Glomerular visceral epithelial cell (primary cell): ENCODE data around the gene RUNX1.
A peak's percentile ranks its signal among the peaks of the same experiment; 100 is the strongest.

Experiments
- DNase-seq: peaks from one replicate; pipeline ENCODE4 v3.0.0-alpha.2; 2016; ENCODE audit errors: extremely low spot score

Gene RUNX1

DNA sequence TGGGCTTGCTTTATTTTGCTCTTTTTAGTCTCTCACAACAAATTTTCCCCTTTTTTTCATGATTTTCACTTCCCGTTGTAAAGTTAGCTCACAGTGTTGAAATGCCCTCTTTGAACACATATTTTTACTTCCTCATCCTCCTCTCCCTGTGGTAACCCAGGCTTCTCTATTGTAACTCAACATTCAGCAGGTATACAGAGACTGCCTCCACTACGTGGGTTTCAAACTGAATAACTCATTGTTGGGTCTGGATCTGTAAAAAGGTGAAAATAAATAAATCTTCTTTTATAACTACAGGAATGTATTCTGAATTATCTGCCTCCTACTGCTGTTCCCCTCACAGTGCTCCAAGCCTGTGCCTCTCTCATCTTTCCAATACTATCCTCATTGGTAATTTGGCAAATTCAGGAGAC, 166.4 kb downstream of the RUNX1 start:
- DNase-seq, result peak; percentile 51

DNA sequence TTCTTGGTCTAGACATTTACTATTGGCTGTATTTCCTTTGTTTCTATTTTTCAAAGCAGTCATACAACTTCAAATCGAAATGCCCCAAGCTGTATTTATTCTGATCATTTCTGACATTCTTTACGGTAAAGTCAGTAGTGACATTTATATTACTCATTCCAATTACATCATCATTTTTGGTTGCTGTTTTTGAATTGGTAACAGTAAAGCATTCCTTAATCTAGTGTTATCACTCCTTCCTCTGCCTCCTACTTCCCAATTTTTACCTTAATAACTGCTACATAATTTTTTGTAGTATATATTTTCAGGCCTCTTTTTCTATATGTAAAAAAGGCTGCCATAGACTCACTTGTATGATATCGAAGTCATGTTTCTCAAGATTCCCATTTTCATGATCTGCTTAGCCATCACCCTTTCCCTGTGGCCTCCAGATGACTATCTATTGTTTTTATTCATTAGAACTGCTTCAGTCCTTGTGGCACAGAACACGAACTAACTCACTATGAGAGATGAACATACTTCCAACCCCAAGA, 167.2 kb downstream of the RUNX1 start:
- DNase-seq, result peak; percentile 75

DNA sequence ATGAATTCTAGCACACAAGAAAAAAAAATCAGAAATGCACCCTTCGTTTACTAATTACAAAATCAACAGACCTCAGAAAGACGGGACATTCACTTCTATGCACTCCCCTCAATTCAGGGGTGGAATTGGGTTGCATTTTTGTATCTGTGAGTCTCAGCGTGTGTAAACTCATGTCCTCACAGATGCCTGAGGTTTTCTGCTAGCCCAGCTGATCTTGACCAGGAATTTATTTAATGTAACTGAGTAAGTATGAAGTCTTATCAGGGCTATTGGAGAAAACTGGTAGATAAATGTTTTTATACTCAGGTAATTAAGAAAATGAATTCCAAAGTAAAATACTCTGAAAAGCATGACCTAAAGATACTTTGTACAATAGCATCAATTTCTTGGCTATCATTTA, 167.7 kb downstream of the RUNX1 start:
- peak; percentile 74 for DNase-seq

DNA sequence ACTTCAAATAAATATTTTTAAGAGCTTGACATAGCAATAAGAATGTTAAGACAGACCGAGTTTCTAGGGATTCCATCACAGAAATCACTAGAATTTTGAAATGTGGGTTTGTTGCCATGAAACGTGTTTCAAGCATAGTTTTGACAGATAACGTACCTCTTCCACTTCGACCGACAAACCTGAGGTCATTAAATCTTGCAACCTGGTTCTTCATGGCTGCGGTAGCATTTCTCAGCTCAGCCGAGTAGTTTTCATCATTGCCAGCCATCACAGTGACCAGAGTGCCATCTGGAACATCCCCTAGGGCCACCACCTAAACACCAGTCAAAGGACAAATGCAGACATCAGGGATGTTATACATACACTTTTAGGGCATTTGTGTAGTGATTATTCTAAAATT, 168.7 kb downstream of the RUNX1 start:
- DNase-seq, result no peak

DNA sequence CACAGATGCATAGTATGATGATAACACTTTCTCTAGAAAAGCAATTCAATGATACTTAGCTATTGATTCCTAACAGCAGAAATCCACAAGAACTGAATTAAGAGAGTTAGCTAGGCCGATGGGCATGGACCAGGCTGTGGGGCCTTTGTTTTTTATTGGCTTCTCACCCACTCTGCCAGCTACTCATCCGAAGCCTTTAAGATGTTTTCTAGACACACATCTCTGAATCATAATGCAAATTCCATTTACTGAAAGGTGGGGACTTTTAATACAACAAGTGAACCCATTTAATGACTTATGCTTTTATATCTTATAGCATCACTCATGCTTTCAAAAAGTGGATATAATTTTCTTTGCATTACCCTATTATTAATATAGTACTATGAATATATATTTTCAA, 170.2 kb downstream of the RUNX1 start:
- DNase-seq, result peak; percentile 10

DNA sequence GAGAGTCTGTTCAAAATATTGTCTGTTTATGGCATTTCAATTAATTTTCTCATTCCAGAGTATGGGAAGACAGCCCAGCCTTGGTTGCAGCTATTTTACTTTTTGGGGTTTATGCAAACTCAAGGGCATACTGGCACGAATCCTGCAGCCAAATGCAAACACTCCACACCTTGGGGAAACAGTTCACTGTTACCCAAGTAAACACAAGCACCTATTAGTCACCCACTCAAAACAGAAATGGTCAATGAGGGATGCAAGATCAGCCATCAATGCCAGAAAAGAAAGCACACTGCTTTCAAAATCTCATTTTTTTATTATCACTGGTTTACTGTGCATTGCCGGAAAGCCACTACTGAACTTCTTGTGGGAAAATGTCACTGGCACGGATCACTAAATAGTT, 170.6 kb downstream of the RUNX1 start:
- no peak for DNase-seq

DNA sequence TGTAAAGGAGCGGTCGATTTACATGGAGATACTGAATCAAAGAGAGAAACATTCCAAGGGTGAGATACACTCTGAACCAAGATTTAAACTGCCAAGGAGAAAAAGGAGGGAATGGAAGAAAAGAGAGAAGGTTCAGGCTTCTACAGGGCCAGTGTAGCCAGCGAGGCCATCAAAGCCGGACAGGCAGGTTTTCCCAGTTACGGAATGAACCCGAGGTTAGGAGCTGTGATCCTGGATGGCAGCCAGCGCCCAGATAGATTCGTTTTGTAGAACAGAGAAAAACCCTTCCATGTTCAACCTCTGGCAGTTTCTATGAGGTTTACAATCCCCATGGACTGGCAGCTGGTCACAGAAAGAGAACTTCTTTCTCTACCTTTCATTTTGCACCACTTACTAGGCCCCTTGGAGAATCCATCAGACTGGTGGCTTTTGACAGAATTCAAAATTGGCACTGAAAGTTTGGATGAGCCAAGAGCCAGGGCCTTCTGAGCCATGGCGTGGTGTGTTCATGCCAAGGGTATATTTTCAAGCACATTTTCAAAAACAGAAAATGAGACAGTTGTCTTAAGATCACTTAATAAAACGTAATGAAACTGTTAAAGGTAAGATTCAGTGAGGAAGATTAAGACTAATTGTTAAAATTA, 171.5 kb downstream of the RUNX1 start:
- DNase-seq, result no peak

DNA sequence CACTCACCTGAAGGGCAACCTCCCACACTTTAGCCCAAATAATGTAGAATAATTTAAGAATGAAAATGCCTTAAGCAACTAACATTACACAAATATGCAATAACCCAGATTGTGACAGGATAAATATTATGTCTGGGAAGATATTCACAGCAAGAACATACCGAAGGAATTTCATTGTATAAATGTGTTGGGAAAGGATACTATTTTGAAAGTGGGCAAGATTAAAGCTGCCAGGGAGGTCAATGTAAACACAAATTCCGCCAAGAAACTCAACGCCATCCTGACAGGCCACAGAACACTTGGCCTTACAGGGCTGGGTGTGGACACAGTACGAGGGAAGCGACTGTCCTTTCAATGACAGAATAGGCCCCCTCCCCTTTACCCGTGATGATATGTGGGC, 173.3 kb downstream of the RUNX1 start:
- no peak for DNase-seq

DNA sequence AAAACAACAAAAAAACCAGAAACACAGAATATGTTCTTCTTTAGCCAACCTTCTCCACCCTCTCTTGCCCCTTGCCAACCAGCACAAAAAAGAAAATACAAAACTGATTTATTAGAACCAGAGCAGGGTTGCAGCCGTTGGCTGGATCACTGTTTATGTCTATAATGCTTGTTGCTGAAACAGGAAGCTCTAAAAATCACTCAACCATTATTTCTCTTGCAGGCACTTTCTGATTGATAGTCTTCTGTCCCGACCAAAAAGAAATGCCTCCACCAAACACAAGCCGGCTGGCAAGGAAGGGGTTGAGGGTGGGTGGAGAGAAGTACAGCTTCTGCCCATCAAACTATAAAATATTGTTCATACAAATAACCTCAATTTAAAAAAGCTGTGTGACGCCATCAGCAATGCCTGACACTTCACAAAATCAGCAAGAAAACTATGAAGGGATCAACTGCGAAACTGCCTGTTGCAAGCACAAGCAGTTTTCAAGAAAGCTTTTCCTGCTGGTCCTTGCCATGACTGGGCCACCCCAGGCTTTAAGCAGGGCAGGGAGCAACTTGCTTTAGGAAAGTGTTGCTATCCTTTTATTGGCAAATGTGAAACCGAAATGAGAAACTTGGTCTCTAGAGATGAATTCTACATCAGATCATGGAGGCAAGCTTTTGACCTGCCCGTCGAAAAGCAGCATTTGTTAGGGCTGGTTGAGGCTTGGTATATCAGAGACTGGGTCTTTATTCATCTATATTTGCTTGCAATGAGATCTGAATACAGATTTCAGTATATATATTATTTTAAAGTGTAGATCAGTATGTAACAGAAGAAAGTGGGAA, 174.2 kb downstream of the RUNX1 start:
- DNase-seq, result no peak

DNA sequence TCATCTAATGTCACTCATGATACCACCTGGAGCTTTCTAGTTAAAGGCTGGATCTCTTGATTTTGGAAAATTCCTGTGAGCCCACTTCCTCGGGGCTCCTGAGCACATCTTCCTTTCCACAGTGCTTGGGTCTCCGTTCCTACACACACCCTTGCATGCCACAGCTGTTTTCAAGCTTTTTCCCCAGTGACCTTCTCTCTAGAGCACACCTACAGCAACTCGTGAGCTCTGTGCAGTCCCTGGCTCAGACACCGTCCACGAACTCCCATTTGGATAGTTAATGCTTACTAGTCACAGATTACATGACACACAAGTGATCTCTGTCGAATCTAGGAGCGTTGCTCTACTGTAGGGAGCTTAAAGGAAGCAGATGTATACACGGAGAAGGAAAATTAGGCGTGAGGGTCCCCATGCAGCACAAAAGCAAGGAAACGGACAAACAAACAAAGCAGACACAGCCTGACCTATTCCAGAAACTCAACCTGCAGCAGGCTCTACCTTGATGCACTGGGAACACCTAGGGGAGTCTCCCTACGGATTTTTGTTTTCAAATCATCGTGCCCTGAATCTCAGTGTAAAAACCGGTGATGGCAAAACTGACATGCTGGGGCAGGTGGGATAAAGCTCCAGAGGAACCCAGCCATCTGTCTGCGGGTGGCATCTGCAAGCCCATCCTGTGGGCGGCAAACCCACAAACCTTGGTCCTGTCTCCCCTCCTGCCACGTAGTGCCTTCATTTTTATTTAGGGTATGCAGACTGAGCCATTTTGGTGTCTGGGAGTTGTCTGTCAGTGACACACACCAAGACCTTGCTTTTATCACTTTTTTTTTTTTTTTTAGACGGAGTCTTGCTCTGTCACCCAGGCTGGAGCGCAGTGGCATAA, 177.8 kb downstream of the RUNX1 start:
- DNase-seq, result no peak

DNA sequence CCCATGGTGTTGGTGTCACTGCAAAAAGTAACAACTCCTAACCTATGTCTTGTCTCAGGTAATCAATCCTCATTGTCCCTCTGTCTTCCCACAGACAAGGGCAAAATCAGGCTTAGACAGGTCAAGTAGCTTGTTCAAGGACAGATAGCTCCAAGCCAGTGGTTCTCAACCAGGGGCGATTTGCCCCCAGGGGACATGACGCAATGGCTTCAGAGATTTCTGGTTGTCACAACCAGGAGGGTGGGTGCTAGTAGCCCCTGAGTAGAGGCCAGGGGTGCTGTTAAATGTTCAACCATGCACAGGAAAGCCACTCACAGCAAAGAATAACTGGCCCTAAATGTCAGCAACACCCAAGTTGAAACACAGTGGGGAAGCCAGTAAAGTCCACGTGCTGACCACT, 178.9 kb downstream of the RUNX1 start:
- DNase-seq, result no peak

DNA sequence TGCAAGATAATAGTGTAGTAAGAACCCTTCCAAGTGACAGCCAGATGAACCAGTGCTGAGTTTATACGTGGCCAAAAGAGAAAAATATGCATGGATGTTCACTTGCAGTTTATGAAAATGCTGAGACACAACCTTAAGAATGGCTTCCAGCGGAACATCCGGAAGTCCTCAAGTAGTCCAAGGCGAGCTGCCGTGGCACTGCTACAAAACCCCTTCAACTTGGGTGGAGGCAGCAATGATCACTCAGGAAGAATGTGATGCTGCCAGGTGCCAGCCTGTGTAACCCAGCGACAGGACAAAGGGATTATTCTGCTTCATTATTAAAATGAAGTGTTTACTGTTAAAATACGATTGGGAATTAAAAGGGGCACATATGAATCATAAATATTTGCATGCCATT, 179.6 kb downstream of the RUNX1 start:
- DNase-seq, result no peak

DNA sequence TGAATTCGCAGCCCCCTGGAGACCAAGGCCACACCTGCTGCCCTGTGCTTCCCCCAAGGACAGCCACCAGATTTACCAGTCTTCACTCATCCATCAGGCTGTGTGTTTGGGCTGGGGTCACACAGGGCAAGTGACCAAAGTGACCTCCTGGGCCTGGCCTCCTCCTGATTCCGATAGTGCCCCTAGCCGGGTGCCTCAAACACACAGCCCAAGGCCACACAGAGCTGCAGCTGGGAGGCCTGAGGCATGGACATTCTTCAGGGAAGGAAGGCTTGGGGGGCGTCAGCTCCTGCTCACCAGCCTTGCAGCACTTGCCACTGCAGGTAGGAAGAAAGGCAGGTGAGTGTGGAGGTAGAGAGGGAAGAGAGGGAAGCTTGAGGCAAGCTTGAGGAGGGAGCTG, 181.3 kb downstream of the RUNX1 start:
- no peak for DNase-seq

DNA sequence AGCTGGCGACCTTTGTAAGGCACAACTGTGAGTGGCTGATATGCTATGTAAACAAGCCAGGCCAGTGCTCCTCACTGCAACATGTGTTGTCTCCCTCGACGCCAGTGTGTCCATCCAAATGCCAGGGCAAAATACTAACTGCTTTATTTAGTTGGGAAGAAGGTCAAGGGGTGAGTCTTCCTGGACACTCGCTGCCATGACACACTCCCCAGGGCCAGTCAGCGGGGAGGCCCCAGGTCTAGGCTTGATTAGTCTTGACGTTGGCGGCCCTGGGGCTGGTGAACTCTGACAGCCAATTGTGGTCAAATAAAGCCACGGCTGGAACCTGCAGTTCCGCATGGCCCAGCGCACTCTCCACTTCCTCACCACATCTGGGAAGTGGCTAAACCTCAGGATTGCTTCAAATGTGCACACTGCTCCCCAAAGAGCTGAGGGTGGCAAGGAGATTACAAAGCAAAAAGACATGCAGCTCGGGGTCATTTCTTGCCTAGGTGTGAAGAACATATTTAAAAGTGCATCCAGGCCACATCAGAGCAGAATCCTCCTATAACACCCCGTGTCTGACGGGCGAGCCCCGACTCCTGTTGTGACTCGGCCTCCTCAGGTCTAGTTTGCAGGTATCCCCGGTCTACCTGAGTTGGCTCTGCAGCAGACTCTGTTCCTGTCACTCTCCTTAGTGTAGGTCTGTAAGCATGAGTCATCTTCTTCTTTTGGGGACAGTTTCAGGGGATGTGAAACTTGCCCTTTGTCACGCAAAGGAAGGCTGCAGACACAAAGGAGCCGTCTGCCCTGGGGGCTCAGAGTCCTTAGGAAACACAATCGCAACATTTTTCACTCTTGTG, 183.5 kb downstream of the RUNX1 start:
- peak; percentile 84 for DNase-seq

DNA sequence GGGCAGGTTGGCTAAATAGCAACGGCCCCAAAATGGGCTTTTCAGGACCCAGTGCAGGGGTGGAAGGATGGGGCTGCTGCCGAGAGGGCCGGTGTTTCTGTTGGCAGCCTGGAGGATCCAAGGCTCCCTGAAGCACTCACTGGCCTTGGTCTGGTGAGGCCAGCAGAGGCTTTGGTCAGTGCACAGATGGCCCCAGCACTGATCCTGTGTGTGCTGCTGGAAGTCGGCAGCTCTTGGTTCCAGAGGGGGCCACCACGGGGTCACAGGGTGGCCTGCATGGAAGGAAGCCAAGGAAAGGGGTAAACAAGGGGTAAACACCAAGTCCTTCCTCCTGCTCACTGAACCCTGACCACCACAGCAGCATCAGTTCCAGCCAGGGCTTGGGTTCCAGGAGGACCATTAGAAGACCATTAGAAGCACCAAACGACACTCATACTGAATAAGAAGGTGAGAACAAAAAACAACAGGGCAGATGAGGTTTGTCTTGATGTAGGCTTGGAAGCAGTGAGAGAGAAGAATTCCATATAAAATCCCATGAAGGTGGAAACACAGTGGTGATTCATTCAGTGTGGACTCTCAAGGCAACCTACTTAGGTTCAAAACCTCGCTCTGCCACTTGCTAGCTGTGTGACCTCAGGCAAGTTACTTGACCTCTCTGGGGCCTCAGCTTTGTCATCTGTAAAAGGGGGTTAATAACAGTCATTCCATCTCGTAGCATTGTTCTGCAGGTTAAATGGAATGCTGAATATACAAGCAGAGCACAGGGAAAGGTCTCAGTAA, 184.5 kb downstream of the RUNX1 start:
- DNase-seq, result no peak

DNA sequence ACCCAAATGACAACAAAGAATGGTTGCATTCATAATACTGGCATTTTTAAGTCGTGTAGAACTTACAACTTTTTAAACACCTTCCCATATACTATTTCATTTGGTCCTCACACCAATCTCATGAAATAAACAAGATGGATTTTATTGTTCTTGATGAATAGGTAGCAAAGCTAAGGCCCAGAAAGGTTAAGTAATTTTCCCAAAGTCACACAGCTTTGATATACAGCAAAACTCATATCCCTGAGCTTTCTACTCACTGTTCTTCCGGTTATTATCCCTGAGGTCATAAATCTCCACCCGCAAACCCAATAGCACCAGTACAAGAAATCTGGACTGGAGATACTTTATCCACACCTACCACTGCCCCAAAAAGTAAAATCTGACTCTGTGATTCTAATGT, 186.2 kb downstream of the RUNX1 start:
- DNase-seq, result no peak

DNA sequence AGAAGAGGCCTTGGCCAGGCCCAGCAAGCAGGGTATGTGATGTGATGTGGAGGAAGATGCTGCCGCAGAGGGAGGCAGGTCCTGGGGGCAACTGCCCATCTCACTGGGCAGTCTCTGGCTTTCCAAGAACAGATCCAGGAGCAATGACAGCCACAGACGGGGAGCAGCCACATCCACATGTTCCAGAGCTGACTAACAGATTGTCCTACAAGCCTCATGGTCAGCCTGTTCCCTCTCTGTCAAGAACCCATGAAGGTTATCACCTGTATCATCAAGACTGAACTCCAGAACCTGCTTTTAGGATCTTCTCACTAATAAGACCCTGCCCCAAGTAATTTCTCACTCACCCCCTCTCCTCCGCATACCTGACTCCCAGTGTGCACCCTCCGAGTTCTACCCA, 187.8 kb downstream of the RUNX1 start:
- DNase-seq, result no peak

DNA sequence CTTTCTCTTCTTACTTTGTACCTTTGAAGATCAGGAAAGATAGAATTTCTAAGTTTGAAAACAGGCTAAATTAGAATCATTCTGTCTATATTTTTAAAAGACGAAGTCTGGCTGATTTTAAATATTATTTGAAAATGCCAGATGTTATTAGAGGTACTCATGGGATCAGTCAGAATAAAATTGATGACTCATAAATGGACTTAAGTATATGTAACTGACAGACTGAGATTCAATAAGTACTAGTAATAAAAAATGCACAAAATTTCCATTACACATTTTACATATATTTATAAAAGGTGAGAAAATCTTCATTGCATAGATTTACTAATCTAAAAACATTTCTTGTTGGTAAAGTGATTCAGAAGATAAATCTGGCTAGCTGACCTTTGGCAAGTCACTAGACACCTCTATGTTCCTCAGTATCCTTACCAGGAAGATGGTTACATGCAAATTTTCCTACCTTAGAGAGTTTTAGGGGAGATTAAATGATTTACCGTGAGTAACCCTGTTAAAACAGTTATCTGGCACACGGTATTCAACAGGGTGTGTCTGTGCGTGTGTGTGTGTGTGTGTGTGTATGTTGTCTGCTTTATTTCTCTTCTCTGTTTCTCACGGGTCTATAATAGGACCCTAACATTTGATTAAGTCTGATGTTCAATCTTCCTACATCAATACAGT, 189.0 kb downstream of the RUNX1 start:
- no peak for DNase-seq

DNA sequence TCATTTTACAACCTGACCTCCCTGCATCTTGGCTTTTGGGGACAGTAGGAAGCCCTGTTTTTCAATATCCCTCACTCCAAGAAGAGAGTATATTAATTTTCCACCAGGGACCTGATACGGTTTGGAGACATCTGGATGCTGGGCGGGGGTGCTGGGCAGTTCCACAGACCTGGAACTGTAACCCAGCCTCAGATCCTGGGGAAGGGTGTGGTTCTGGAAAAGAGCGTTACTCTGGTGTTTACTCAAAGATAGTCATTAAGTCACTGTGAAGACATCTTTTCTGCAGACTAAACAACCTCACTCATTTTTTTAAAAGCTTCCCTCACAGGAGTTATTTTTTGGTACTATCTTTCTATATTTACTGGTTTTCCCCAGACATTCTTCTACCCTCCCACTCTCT, 190.5 kb downstream of the RUNX1 start:
- no peak for DNase-seq

DNA sequence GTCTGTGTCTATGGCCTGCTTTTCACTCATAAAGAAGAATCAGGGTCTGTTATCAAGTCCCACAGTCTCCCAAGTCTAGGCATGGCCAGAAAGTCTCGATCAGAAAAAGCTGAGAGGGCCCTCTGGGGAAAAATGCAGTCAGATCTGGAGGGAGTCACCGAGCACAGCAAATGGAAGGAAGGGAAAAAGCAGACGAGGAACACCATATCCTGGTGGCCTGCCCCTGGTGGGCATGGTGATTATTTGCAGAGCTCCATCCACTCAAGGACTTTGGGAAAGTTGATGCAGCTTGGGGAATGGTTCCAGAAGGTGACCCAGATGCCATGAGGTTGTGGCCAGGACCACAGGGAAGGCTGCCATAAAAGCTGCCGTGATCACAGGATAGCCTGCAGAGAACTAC, 191.2 kb downstream of the RUNX1 start:
- DNase-seq, result no peak
